Measurements from ENCODE around the gene DOCK10.
"Not testable (repeated sequence)": the region's sequence is repeated elsewhere in the genome, so short reads cannot be mapped to it uniquely, and the experiment has no call there.

DOCK10 gene

GRCh38 chr2:224946895-224947294 is 95.4 kb downstream of the DOCK10 start:
- DNase-seq (ENCODE audit: low read depth in 2 of 2): no peak

- DNase-seq (ENCODE audit: low read depth in 2 of 2): no peak
These were observed 97.3 kb downstream of the DOCK10 start for GRCh38 chr2:224944707-224945547.

- not testable (repeated sequence) for DNase-seq (ENCODE audit: low read depth in 2 of 2)
These were observed 98.6 kb downstream of the DOCK10 start for GRCh38 chr2:224943601-224944041.

- DNase-seq (ENCODE audit: low read depth in 2 of 2): no peak
These were observed 100.3 kb downstream of the DOCK10 start for GRCh38 chr2:224941960-224942359.

- DNase-seq (ENCODE audit: low read depth in 2 of 2): no peak
These were observed 101.7 kb downstream of the DOCK10 start for GRCh38 chr2:224940618-224941017.

- DNase-seq (ENCODE audit: low read depth in 2 of 2): no peak
These were observed 103.6 kb downstream of the DOCK10 start for GRCh38 chr2:224938651-224939182.

GRCh38 chr2:224937887-224938286 is 104.4 kb downstream of the DOCK10 start:
- no peak for DNase-seq (ENCODE audit: low read depth in 2 of 2)

GRCh38 chr2:224934526-224935188 is 107.6 kb downstream of the DOCK10 start:
- no peak for DNase-seq (ENCODE audit: low read depth in 2 of 2)

GRCh38 chr2:224933431-224933830 is 108.8 kb downstream of the DOCK10 start:
- DNase-seq (ENCODE audit: low read depth in 2 of 2): no peak

GRCh38 chr2:224932522-224932921 is 109.7 kb downstream of the DOCK10 start:
- DNase-seq (ENCODE audit: low read depth in 2 of 2): no peak

- no peak for DNase-seq (ENCODE audit: low read depth in 2 of 2)
These were observed 110.3 kb downstream of the DOCK10 start for GRCh38 chr2:224931956-224932355.

- DNase-seq (ENCODE audit: low read depth in 2 of 2): no peak
These were observed 111.3 kb downstream of the DOCK10 start for GRCh38 chr2:224930990-224931389.

GRCh38 chr2:224930124-224930523 is 112.1 kb downstream of the DOCK10 start:
- DNase-seq (ENCODE audit: low read depth in 2 of 2): no peak

- DNase-seq (ENCODE audit: low read depth in 2 of 2): no peak
These were observed 112.8 kb downstream of the DOCK10 start for GRCh38 chr2:224929512-224929911.

GRCh38 chr2:224927646-224928173 is 114.6 kb downstream of the DOCK10 start:
- DNase-seq (ENCODE audit: low read depth in 2 of 2): no peak

- DNase-seq (ENCODE audit: low read depth in 2 of 2): no peak
These were observed 115.3 kb downstream of the DOCK10 start for GRCh38 chr2:224927011-224927410.

GRCh38 chr2:224925810-224926100 is 116.5 kb downstream of the DOCK10 start:
- no peak for DNase-seq (ENCODE audit: low read depth in 2 of 2)

- no peak for DNase-seq (ENCODE audit: low read depth in 2 of 2)
These were observed 117.0 kb downstream of the DOCK10 start for GRCh38 chr2:224925061-224925809.

- no peak for DNase-seq (ENCODE audit: low read depth in 2 of 2)
These were observed 117.6 kb downstream of the DOCK10 start for GRCh38 chr2:224924631-224925030.

- DNase-seq (ENCODE audit: low read depth in 2 of 2): no peak
These were observed 120.0 kb downstream of the DOCK10 start for GRCh38 chr2:224922142-224922727.

GRCh38 chr2:224919472-224920110 is 122.7 kb downstream of the DOCK10 start:
- no peak for DNase-seq (ENCODE audit: low read depth in 2 of 2)

Measured in stimulated activated CD8-positive, alpha-beta memory T cell treated with anti-CD3 and anti-CD28 coated beads, Interleukin-7, amount 100 ng/mL, for 1 hour (primary cell).